Measurements from ENCODE around the gene NUP50. TPM values are rescaled to one million over a fixed set of nuclear protein-coding genes. Genes with fewer than 3 reads are reported as not detected.

The NUP50 gene
- total RNA-seq, 3 donors from 2014 or later: 42.5 to 80.7 (median 65.7) TPM

DNA sequence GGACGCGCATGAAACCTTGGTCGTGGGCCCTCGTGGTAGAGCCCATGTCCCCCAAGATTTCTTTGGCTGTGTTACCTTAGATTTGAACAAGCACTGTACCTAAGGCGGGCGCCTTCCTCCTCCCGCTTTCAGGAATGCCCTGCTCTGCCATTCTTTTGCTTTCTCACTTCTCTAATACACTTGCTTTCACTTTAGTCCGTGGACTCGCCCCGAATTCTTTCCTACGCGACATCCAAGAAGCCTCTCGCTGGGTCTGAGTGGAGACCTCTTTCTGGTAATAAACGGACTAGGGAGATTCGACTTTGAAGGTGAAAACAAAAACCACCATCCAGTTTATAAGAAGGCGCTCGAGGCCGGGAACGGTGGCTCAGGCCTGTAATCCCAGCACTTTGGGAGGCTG, 1.2 kb upstream of the NUP50 start:
- no peak for ATAC-seq
- Histone ChIP-seq H3K36me3 (ENCODE audit: low read depth) (no peaks in the 10 kb centered on the region), H3K9me3 (no peaks in the 10 kb centered on the region), H3K4me3 (no peak overlapping the region), H3K4me1 (ENCODE audit: low read depth) (peaks cover 49% of the 10 kb centered on the region)
- DNase-seq: peak in 1 of 3 donors; percentile 28
- intact Hi-C loops (cut with DNase I, micrococcal nuclease): no loop called here
- TF ChIP-seq, protein P1, sequence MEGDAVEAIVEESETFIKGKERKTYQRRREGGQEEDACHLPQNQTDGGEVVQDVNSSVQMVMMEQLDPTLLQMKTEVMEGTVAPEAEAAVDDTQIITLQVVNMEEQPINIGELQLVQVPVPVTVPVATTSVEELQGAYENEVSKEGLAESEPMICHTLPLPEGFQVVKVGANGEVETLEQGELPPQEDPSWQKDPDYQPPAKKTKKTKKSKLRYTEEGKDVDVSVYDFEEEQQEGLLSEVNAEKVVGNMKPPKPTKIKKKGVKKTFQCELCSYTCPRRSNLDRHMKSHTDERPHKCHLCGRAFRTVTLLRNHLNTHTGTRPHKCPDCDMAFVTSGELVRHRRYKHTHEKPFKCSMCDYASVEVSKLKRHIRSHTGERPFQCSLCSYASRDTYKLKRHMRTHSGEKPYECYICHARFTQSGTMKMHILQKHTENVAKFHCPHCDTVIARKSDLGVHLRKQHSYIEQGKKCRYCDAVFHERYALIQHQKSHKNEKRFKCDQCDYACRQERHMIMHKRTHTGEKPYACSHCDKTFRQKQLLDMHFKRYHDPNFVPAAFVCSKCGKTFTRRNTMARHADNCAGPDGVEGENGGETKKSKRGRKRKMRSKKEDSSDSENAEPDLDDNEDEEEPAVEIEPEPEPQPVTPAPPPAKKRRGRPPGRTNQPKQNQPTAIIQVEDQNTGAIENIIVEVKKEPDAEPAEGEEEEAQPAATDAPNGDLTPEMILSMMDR (IDR thresholded peaks at IDR 0.05): no peak

DNA sequence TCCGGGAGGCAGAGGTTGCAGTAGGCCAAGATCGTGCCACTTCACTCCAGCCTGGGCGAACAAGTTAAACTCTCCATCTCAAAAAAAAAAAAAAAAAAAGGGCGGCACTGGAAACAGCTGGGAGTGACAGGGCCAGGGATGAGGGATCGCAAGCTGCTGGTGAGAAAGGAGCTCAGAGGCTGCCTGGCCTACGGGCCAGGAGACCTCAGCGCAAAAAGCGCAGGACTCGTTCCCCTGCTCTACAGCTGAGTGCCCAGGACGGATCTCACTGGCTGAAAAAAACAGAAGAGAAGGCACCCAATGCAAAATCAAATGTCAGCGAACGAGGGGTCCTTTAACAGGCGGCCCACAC, 650 bp upstream of the NUP50 start:
- Histone ChIP-seq H3K36me3 (ENCODE audit: low read depth) (no peaks in the 10 kb centered on the region), H3K9me3 (no peaks in the 10 kb centered on the region), H3K4me3 (peak overlapping the region; percentile 96), H3K4me1 (ENCODE audit: low read depth) (peaks cover 49% of the 10 kb centered on the region)
- ATAC-seq (peak; percentile 39), DNase-seq (no peak)
- TF ChIP-seq, protein P1 (IDR thresholded peaks at IDR 0.05): no peak
- intact Hi-C loops (cut with DNase I, micrococcal nuclease): no loop called here

DNA sequence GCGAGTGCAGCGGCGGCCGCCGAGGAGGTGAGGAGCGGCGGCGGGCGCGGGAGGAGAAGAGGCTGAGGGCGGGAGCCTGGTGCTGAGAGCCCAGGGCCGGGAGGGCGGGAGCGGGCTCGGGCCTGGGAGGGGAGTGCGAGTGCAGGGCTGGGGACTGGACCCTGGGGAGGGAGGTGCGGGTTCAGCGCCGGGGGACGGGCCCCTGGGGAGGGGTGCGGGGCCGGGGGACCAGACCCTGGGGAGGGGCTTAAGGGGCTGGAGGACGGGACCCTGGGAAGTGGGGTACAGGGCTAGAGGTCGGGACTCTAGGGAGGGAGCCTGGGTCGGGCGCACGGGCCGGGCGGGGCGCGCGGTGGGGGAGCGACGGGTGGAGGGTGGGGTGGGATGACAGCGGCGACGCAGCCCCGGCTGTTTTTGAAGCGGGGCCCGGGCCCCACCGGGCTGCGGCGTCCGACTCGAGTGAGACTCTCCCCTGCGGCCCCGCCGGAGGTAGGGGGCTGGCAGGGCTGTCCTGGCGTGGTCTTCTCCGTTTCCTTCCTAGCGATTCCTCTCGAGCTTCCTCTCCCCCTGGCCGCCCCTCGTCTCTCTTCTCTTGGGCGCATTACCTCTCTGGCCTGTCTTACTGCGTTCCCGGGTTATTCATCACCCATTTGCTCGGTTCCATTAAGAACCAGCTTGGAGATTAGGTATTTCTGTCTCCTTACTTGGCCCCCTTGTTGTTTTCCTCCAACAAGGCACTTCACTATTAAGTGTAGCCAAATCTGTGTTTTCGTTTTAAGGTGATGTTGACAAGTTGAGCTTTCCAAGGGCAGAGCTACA, 754 bp downstream of the NUP50 start:
- DNase-seq (peak; percentile 40 to 71 (median 67)), ATAC-seq (peak; percentile 51)
- peaks cover 39% of the 10 kb centered on the region for H3K4me1 ChIP-seq (ENCODE audit: low read depth)
- TF ChIP-seq, protein P1 (IDR thresholded peaks at IDR 0.05): no peak
- no peaks in the 10 kb centered on the region for H3K9me3 ChIP-seq
- no peaks in the 10 kb centered on the region for H3K36me3 ChIP-seq (ENCODE audit: low read depth)
- intact Hi-C loops (cut with DNase I, micrococcal nuclease): no loop called here
- H3K4me3 ChIP-seq: peak overlapping the region; percentile 96

DNA sequence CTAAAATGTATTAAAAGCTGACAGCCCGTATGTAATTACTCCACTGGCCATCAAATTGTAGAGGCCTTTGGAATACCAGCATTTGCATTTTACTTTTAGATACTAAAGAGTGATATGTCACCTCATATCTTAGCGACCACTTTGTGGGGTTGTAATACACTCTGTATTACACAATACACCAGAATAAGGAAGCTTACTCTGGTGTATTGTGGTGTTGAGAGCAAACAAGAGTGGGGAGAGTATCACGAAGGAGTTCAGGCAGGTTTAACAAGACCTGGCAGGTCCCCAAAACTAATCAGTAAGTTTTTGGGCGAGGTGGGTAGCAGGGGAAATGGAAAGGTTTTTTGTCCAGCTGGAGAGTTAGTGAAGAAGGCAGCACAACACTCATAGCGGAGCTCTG, 3.2 kb downstream of the NUP50 start:
- H3K4me3 ChIP-seq: no peak overlapping the region
- H3K9me3 ChIP-seq: no peaks in the 10 kb centered on the region
- DNase-seq (no peak), ATAC-seq (no peak)
- intact Hi-C loops (cut with DNase I, micrococcal nuclease): no loop called here
- H3K4me1 ChIP-seq (ENCODE audit: low read depth): peaks cover 28% of the 10 kb centered on the region
- no peaks in the 10 kb centered on the region for H3K36me3 ChIP-seq (ENCODE audit: low read depth)
- TF ChIP-seq, protein P1 (IDR thresholded peaks at IDR 0.05): no peak

DNA sequence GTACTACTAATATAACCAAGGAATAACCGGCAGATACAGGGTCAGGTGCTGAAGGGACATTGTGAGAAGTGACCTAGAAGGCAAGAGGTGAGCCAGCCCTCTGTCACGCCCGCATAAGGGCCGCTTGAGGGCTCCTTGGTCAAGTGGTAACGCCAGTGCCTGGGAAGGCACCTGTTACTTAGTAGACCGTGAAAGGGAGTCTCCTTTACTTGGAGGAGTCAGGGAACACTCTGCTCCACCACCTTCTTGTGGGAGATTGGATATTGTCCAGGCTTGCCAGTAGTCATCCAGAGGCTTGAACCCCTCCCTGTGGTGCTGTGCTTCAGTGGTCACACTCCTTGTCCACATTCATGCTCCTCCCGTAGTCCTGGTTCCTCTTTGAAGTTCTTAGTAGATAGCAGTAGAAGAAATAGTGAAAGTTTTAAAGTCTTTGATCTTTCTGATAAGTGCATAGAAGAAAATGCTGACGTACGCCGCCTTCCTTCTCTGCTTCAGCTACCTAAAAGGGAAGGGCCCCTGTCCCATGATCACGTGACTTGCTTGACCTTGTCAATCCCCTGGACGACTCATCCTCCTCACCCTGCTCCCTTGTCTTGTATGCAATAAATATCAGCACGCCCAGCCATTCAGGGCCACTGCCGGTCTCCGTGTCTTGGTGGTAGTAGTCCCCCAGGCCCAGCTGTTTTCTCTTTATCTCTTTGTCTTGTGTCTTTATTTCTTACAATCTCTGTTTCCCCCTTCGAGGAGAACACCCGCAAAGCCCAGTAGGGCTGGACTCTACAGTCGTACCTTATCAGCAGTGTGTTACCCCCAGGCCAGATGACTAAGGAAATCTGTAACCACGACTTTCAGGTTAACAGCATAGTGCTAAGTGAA, 6.1 kb downstream of the NUP50 start:
- H3K36me3 ChIP-seq (ENCODE audit: low read depth): peaks cover 6% of the 10 kb centered on the region

More for the DNA sequence above, 6.1 kb downstream of the NUP50 start:
- intact Hi-C loops (cut with DNase I, micrococcal nuclease): no loop called here
- Histone ChIP-seq H3K4me1 (ENCODE audit: low read depth) (peaks cover 17% of the 10 kb centered on the region), H3K9me3 (no peaks in the 10 kb centered on the region), H3K4me3 (no peak overlapping the region)
- DNase-seq (no peak), ATAC-seq (no peak)
- TF ChIP-seq, protein P1 (IDR thresholded peaks at IDR 0.05): no peak
